Measurements from ENCODE around the gene ALDH1L1.
"Not testable (repeated sequence)": the region's sequence is repeated elsewhere in the genome, so short reads cannot be mapped to it uniquely, and the experiment has no call there.

The ALDH1L1 gene

DNA sequence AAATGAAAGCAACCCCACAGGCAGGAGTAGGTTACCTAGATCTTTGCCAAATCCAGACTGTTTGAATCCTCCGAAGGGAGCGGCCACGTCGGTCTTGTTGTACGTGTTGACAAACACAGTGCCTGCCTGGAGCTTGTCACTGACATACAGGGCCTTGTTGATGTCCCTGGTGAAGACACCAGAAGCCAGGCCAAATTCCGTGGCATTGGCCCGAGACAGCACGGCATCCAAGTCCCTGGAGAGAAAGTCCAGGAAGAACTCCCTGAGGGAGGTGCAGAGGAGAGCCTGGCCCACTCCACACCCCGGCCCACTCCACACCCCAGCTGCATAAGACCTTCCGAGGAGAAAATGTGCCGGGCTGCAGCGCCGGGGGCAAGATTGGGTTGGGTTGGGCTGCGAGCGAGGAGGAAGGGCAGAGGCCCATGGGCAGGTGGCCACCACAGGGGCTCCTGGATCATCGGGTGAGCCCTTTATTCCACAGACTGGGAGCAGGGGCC is 74.6 kb downstream of the ALDH1L1 start:
- DNase-seq (ENCODE audit: low read depth), result no peak

DNA sequence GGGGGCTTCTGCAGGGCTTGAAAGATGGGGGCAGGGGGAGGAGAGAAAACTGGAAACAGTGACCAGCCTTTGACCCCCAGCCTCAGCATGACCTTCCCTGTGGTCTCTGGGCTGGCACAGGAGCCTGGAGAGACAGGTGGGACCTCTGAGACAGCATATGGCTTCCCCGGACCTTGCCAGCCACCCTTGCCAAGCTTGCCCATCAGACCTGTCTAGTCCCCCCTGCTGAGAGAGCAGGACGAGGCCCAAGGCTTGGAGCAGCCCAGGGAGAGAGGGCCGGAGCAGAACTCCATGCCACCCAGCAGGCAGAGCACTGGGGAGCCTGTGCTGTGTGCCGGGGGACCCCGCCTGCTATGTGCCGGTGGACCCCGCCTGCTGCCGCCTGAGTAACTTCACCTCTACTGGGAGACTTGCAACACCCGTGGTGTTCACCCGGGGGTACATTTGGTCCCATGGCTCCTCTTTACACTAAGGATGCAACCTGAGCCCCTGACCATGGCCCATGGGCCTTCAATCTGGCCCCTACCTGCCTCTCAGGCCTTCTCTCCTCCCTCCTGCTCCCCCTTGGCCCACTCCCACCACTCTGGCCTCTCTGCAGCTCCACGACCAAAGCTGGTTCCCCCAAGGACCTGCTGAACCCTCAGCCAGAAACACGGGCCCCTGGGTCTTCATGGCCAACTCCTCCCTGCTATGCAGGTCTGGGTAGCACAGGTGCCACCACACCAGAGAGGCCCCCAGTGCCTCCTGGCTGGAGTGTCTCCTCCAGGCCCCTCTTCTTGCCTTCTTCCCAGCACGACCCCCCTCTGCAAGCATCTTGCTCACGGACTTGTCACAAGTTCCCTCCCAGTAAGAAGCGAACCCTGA is 75.4 kb downstream of the ALDH1L1 start:
- no peak for DNase-seq (ENCODE audit: low read depth)

DNA sequence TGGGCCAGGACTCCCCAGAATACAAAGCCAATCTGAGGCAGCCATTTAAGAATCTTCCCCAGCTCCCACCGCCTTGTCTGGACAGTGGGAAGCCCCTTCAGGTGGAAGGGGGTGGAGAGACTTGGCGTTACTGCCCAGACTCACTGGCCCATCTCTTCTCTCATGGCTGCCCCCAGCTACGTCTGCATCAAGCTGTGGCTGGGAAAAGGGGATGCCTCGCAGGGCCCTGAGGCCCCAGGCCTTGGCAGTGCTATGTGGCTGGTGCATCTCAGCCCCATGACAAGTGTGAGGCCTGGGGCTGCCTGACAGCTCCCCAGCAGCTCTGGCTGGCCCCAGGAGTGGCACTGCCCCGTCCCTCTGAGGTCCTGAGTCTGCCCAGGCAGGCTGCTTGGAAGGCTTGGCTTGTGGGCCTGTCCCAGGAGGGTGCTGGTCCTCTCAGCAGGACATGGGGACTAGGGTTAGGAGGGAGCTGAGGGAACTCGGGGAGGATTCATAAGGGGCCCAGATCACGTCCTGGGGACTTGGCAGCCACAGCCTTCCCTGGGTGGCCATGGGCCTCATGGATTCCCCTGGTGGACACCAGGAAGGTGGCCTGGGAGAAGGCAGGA is 76.3 kb downstream of the ALDH1L1 start:
- no peak for DNase-seq (ENCODE audit: low read depth)

DNA sequence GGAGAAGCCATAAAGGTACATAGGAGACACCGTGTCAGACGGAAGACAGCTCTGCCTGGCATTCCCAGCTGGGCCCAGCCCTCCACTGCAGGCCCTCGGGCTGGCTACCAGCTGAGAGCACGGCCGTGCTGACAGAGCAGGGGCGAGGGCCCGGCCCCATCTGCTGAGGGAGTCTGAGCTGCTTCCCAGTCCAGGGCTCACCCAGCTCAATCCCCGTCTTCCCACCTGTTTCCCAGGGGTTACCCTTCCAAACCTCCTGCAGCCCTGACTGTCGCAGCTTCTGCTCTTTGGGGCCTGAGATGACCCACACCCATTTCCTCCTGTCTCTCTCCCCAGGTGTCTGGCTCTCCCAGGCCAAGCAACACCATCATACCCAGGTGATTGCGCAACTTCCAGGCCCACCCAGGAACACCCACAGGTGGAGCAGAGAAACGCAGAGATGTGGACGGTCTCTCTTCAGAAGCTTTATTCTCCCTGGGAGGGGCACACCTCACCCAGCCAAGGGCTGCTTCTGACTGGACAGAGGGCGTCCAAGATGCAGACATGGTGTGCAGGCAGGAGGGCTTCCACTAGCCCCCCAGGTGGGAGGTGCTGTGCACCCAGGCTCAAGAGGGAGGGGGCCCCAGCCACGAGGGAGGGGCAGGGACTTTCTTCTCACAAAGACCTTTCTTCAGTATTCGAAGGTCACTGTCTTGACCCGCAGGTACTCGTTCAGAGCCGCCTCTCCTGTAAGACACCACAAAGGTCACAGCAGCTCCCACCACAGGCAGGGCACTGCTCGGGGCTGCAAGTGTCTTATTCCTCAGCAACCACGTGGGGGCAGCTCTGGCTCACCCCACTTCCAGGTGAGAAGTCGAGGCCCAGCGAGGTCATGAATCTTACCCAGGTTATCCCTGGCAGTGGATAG is 77.0 kb downstream of the ALDH1L1 start:
- DNase-seq (ENCODE audit: low read depth), result no peak

DNA sequence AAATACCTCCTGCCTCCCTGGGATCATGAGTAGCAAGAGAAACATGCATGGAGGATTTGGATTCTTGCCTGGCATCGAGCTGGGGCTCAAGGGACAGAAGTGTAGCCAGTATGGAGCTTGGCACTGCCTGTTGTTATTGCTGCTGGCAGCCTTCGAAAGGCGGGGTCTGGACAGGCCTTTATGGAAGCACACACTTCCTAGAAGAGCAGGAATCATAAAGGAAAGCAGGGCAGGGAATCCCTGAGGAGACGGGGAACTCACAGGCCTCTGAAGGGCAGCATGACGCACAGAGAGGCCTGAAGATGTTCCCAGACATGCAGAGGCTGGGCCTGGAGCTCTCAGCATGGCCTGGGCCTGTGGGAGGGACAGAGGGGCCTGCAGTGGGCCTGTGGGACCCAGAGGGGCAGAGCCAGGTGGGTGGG is 77.8 kb downstream of the ALDH1L1 start:
- no peak for DNase-seq (ENCODE audit: low read depth)

DNA sequence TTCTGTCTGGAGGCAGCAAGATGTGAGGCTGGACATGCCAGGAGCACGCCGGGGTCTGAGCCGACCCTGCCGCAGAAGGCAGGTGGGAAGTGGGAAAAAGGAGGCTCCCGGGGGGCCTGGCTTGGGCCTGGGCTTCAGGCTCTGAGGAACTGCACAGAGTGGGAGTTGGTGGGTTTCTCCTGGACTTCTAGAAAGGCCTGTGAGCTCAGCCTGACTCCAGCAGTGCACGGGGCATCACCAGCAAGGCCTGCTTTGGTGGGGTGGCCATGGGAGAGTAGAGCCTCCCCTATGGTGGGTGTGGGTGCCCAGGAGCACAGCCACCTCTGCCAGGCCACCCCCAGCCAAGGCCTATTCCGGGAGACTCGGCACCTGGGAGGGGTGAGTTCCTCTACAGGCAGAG is 78.4 kb downstream of the ALDH1L1 start:
- no peak for DNase-seq (ENCODE audit: low read depth)

DNA sequence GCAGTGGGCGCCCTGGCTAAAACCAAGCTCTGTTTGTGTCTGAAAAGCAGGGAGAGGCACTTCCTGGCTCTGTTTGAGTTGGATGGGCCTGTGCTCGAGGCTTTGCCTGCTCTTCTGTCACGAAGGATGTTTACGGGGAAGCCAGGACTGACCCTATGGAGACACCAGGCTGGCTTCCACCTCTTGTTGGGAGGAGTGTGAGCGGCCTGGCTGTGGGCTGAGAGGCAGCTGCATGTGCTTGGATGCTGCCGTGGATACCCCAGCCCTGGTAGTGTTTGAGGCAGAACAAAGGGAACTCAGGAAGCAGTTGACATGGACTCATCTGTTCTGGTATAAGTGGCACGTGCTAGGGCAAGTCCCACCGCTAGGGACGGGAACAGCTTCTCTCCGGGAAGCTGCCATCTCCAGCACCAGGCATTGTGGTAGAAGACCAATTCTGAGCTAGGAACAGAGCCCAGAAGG is 78.8 kb downstream of the ALDH1L1 start:
- DNase-seq (ENCODE audit: low read depth), result no peak

DNA sequence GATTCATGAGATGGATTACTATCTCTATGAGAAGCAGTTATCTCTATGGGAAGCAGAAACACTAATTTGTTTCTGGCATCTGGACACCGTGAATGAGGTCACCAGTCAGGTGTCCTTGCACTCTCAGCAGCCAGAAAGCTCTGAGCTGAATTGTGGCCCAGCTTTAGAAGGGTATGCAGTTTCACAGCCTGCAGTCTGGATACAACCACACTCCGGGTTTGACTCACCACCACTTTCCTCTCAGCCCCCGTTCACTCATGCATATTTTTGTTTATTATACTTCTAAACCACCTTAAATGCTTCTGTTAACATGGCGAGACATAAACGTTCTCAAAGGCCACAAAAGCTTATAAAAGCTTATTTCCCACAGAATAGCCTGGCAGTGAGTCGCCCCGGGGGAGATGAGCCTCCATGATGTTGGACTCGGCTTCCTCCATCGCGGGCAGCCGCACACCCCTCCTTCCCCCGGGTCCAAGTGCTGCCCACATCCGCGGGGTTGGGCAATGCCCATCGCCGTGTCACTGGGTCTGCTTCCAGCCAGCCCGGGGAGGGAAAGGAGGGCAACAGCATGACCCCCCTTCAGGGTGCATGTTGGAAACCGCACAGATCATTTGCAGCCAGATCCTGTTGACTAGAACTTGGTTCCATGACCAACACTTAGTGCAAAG is 79.6 kb downstream of the ALDH1L1 start:
- no peak for DNase-seq (ENCODE audit: low read depth)

DNA sequence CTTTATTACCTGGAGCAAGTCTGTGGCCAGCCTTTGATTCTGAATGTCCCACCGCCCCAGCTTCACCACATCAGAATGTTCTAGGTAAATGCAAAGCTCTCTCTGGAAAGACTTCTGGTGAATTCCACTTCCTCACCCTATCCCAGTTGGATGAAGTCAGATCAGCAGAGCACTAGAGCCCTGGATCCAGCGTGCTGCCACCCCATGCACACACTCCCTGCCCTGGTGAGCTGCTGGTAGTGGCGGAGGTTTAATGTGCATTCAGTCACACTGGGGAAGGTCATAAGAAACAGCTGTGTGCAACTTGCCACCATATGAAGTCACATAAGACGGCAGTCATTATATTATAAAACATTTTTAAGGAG is 80.1 kb downstream of the ALDH1L1 start:
- no peak for DNase-seq (ENCODE audit: low read depth)

DNA sequence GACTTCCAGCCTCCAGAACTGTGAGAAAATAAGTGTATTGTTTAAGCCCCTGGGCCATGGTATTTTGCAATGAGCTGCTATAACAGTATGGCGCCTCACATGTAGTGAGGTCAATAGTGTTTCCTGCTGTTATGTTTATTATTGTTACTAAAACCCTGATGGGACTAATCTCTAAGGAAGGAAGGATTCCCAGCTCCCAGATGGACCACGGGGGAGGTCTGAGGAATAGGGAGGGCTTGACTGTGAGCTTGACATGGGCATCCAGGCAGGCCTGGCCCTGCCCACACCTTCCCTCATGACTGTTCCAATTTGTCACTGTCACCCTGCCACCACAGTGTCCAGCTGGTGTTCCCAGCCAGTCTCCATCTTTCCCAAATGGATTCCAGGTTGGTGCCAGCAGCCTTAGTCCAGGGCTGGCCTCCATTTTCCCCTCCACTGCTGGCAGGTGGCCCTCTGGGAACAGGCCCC is 82.0 kb downstream of the ALDH1L1 start:
- DNase-seq (ENCODE audit: low read depth), result no peak

DNA sequence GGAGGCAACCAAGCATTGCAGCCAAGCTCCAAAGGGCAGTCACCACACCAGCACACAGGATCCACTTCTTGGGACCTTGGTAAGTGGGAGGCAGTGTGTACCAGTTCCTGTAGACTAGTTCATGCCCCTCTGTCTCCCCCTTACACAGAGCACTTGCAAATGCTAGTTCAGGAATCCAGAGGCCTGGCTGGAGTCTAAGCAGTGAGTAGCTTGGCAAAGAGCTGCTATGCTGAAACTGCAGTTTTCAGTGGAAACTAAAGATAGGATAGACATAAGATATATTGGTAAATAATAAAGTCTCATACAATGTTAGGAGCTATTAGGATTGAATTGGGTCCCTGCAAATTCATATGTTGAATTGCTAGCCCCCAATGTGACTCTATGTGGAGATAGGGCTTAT is 82.6 kb downstream of the ALDH1L1 start:
- DNase-seq (ENCODE audit: low read depth), result no peak

DNA sequence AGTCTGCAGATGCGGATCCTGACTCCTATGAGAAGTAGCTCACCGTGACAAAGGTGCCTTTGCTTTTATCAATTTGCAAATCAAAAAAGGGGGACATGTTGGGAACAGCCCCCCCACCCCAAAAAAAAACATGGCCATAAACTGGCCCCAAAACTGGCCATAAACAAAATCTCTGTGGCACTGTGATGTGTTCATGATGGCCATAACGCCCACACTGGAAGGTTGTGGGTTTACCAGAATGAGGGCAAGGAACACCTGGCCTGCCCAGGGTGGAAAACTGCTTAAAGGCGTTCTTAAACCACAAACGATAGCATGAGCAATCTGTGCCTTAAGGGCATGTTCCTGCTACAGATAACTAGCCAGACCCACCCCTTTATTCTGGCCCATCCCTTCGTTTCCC is 84.1 kb downstream of the ALDH1L1 start:
- DNase-seq (ENCODE audit: low read depth), result not testable (repeated sequence)

DNA sequence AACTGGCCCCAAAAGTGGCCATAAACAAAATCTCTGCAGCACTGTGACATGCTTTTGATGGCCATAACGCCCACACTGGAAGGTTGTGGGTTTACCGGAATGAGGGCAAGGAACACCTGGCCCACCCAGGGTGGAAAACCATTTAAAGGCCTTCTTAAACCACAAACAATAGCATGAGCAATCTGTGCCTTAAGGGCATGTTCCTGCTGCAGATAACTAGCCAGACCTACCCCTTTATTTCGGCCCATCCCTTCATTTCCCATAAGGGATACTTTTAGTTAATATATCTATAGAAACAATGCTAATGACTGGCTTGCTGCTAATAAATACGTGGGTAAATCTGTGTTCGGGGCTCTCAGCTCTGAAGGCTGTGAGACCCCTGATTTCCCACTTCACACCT is 88.3 kb downstream of the ALDH1L1 start:
- not testable (repeated sequence) for DNase-seq (ENCODE audit: low read depth)

DNA sequence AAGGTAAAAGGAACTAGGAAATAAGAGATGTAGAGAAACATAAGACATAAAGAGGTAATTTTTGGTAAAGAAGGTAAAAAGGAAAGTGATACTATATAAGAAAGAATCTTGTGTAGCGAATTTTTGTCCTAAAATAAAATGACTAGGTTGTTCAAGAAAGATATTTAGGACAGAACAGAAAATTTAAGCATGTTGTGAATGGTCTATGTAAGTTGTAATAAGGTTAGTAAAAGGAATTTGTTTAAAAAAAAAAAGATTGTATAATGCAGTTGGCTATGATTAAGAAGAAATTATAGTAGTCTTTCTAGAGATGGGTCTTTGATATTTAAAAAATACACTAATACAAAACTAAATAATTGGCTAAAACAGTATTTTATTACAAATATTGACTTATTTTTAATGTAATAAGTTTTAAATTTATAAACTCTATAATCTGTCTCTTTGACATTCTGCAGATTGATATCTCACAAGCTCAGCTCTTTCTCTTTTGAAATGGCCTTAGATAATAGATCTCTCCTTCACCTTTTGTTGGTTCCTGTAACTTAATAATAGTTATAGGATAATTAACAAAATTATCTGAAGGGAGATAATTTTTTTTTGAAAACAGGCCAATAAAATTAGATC is 92.7 kb downstream of the ALDH1L1 start:
- DNase-seq (ENCODE audit: low read depth), result no peak

DNA sequence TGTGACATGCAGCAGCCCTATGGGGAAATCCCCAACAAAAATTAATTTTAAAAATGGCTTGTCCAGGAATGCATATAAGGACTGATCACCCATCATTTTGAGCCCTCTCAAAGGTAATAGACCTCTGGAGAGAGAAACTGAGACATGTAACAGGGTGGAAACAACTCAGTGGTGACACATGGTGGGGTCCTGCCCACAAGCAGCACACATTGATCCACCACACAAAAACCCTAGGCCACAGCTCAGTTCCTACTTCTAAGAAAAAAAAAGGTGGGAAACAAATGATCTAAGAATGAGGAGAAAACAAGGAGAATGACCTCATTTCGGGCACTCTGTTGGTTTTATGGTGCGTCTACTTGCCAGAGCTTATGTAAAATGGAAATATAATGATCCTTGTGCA is 94.5 kb downstream of the ALDH1L1 start:
- no peak for DNase-seq (ENCODE audit: low read depth)

DNA sequence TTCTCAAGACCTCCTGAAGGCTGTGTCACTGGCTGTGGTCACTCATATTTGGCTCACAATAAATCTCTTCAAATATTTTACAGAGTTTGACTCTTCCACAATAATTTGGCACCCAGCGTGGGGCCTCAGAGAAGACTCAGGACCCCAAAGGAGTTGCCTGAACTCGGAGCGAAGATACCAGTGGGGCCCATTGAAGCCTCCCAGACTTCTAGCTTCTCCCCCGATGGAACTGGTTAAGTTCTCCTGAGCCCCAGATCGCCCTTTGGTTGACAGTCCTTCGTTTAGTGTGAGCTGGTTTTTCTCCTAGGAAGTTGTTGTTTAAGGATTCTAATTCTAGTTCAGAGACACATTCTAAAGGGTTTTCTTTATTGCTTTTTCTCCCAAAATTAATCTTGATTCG is 95.1 kb downstream of the ALDH1L1 start:
- no peak for DNase-seq (ENCODE audit: low read depth)

DNA sequence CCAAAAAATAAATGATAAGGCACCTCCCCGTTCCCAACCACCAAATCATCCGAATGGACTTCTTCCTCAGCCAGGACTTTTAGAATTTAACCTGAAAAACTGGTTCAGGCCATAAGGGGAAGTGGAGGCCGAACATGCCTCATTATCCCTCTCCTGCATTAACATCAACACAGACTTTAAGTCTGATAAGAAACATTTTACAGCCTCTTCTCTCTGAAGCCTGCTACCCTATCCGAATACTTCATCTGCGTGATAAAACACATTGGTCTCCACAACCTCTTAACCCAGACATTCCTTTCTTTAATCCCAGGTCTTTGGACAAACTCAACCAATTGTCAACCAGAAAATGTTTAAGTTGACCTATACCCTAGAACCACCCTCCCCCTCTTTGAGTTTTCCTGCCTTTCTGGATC is 95.6 kb downstream of the ALDH1L1 start:
- no peak for DNase-seq (ENCODE audit: low read depth)

DNA sequence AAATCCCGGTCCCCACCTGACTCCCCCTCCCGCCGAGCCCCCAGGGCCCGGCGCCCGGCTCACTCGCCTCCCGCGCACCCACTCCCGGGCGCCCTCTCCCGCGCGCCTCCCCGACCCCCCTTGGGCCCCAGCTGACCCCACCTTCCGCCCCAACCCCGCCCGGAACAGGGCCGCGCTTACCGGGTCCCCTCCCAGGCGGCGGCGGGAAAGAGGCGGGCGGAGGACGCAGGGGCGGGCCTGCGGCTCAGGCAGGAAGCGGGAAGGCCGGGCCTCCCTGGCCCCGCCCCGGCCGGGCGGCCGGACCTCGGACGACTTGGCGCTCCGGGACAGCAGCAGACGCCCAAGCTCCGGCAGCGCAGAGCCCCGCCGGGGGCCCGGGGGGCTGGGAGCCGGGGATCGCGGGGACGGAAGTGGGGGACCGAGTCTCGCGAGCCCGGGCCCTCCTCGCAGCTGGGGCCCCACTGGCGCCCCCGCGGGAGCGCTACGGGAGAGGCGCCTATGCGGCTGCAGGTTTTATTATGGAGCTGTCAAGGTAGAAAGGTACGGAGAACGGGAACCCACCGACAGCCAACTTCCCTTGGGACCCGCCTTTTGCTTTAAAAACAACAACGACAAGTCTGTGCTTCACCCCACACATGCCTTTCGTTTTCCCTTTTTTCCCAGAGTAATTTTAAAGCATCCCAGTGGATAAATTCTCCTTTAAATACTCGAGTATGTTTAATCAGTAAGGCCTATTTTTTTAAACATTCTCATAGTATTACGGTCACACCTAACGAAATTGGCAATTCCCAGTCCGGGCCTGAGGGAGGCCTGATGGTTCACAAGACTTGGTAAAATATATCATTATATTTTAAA is 96.2 kb downstream of the ALDH1L1 start, which contains the start of gene SLC41A3:
TSS of gene SLC41A3 (minus strand) at position 212 of the 855 bp plus-strand sequence. CDS start 15,905 bp downstream, outside the sequence.
- DNase-seq (ENCODE audit: low read depth), result peak; percentile 54

DNA sequence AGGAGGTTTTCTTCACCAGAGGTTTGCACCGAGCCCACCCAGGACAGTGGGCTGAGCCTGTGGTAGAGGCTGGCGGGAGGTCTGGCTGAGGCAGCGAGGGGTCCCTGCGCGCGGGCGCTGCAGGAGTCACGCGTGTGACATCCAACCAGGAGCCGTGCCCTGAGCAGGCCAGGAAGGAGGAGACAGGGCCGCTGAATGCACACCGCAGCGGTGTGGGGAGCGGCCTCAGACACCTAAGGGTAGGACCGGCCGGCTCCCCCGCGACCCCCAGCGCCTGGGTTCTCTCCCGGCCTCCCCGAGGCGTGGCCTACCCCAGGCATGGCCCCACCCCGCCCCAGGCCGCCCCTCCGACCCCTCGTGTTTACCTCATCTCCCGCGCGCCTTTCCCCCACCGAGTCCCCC is 96.9 kb downstream of the ALDH1L1 start:
- no peak for DNase-seq (ENCODE audit: low read depth)

DNA sequence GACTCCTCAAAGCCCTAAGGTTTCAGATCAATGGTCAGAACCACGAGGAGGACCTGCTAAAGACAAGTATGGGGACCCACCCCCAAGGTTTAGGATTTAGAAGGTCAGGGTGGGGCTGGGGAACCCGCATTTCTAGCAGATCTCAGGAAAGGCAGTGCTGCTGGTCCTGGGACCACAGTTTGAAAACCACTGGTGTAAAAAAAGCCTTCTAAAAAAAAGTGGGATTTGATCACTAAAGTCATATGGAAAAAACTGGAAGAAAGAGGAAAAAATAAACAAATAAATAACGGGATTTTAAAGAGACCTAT is 97.3 kb downstream of the ALDH1L1 start:
- no peak for DNase-seq (ENCODE audit: low read depth)
